ENCODE results near the gene AKNA.

AKNA gene

DNA sequence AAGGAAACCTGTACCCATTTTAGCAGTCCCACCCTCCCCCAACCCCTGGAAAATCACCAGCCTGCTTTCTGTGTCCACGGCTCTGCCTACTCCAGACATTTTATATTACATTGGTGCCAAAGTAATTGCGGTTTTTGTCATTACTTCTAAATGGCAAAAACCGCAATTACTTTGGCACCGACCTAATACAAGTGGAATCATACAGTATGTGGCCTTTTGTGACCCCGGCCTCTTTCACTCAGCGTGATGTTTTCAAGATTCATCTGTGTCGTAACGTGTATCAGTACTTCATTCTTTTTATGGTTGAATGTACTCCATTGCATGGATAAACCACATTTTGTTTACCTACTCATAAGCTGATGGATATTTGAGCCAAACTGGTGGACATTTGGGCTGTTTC lies 74.6 kb downstream of the AKNA start:
- Histone ChIP-seq H3K4me1 (ENCODE audit: control insufficient read depth, insufficient read depth, low read length) (peaks cover 33% of the 10 kb centered on the region), H3K9me3 (ENCODE audit: control insufficient read depth, low read length) (no peaks in the 10 kb centered on the region), H3K36me3 (ENCODE audit: control insufficient read depth, insufficient read depth, low read length, severe bottlenecking) (peaks cover 16% of the 10 kb centered on the region), H3K27me3 (replicated peaks; ENCODE audit: control insufficient read depth, insufficient read depth, low read length) (no peaks in the 10 kb centered on the region), H3K4me3 (ENCODE audit: low read length) (no peak overlapping the region), H3K9ac (ENCODE audit: low read length) (no peak overlapping the region)
- DNase-seq (ENCODE audit: low read depth): no peak

DNA sequence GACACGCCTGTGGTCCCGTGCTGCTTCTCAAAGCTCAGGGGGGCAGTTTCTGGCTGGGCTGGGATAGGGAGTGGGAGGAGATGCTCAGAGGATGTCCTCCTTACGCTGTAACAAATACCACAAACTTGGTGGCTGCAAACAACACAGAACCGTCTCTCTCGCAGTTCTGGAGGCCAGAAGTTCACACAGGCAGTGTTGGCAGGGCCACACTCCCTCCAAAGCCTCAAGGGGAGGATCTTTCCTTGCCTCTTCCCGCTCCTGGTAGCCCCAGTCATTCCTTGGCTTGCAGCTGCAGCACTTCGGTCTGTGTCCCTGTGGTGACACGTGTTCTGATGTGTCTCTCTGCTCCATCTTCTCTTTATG lies 75.3 kb downstream of the AKNA start:
- no peaks in the 10 kb centered on the region for H3K9me3 ChIP-seq (ENCODE audit: control insufficient read depth, low read length)
- no peak overlapping the region for H3K9ac ChIP-seq (ENCODE audit: low read length)
- peaks cover 32% of the 10 kb centered on the region for H3K4me1 ChIP-seq (ENCODE audit: control insufficient read depth, insufficient read depth, low read length)
- DNase-seq (ENCODE audit: low read depth): no peak
- no peak overlapping the region for H3K4me3 ChIP-seq (ENCODE audit: low read length)
- H3K27me3 ChIP-seq (replicated peaks; ENCODE audit: control insufficient read depth, insufficient read depth, low read length): no peaks in the 10 kb centered on the region
- peaks cover 19% of the 10 kb centered on the region for H3K36me3 ChIP-seq (ENCODE audit: control insufficient read depth, insufficient read depth, low read length, severe bottlenecking)

DNA sequence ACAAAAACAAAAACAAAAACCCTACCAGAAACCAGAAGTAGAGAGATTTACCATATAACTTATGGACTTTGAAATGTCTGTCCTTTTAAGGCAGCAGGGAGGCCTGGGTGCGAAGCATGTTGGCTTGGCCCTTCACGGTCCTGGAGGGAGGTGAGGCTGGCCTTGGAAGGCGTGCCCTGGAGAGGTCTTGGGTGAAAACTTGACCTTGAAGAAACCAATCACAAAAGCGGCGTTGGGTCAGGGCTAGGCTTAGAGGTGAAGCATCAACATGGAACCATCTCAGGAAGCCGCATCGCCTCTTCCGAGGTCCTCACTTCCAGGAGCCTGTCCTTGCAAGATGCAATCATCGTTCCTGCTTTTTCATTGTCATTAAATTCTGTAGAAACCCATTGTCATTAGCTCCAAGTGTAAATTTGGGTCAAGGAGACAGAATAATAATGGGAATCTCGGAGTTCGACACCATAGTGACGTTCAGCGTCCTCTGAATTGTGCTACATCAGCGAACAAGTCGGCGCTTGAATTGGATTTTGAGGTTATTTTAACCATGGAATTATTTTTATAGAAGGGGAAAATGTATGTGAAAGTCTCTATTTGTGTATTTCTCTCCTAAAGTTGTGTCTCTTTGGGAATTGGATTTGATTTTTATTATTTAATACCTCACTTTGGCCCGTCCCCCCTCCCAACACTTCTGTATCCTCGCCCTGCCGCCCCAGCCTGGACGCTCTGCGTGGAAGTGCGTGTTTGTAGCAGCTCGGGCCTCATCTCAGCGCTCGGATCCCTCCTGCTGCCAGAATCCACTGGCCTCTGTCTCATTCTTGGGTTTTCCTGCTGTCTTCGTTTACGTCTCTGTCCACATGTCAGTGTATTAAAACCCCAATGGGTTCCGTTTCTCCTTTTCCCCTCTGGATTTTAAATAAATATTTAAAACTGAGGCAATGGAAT lies 75.9 kb downstream of the AKNA start:
- peaks cover 29% of the 10 kb centered on the region for H3K4me1 ChIP-seq (ENCODE audit: control insufficient read depth, insufficient read depth, low read length)
- H3K4me3 ChIP-seq (ENCODE audit: low read length): no peak overlapping the region
- H3K27me3 ChIP-seq (replicated peaks; ENCODE audit: control insufficient read depth, insufficient read depth, low read length): no peaks in the 10 kb centered on the region
- DNase-seq (ENCODE audit: low read depth): no peak
- H3K9me3 ChIP-seq (ENCODE audit: control insufficient read depth, low read length): no peaks in the 10 kb centered on the region
- H3K36me3 ChIP-seq (ENCODE audit: control insufficient read depth, insufficient read depth, low read length, severe bottlenecking): peaks cover 25% of the 10 kb centered on the region
- H3K9ac ChIP-seq (ENCODE audit: low read length): no peak overlapping the region

DNA sequence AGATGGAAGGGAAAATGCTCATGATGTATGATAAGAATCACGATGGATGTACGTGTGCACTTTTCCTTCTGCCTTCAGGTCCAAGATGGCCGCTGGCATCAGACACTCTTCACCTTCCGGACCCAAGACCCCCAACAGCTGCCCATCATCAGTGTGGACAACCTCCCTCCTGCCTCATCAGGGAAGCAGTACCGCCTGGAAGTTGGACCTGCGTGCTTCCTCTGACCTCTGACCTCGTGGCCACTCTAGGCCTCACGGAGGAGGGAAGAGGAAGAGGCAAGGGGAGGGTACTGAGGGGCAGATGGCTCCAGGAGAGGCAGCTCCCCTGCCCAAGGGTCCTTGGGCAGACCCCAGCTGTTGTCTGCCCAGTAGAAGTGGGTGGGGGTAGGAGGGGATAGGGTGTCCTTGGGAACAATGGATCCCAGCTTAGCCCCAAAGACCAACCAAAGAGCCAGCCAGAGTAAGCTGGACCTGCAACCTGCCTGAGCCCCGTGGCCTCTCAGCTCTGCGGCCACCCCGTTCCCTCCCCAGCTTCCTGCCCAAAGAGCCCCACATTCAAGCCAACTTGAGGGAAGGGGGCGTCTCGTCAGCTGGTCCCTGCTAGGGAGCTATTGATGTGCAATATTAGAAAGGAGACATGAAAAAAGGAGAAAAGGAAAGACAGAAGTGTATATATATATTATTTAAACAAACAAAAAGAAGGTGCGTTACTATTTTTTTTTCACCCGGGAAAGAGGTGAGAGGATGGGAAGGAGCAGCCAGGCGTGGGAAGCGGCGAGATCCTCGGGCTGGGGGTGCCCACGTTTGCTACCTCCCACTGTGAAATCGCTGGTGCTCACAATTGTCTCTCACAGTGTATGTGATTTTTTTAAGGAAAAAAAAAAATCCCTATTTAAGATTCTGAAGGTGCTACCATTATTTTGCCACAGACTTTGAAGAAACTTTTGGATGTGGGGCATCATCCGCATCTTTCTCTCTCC lies 77.0 kb downstream of the AKNA start:
- H3K9ac ChIP-seq (ENCODE audit: low read length): no peak overlapping the region
- peaks cover 34% of the 10 kb centered on the region for H3K36me3 ChIP-seq (ENCODE audit: control insufficient read depth, insufficient read depth, low read length, severe bottlenecking)
- H3K27me3 ChIP-seq (replicated peaks; ENCODE audit: control insufficient read depth, insufficient read depth, low read length): no peaks in the 10 kb centered on the region
- DNase-seq (ENCODE audit: low read depth): no peak
- H3K9me3 ChIP-seq (ENCODE audit: control insufficient read depth, low read length): no peaks in the 10 kb centered on the region
- peaks cover 22% of the 10 kb centered on the region for H3K4me1 ChIP-seq (ENCODE audit: control insufficient read depth, insufficient read depth, low read length)
- no peak overlapping the region for H3K4me3 ChIP-seq (ENCODE audit: low read length)

DNA sequence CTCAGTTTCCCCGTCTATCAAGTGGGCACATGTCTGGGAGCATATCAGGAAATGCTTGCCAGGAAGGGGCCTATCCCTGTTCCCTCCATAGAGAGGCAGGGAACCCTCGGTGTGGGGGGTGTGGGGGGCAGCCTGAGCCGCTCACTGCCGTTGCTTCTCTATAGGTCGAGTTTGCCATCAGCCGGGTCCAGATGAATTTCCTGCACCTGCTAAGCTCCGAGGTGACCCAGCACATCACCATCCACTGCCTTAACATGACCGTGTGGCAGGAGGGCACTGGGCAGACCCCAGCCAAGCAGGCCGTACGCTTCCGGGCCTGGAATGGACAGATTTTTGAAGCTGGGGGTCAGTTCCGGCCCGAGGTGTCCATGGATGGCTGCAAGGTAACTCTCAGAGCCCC lies 78.7 kb downstream of the AKNA start:
- H3K4me1 ChIP-seq (ENCODE audit: control insufficient read depth, insufficient read depth, low read length): peaks cover 6% of the 10 kb centered on the region
- no peaks in the 10 kb centered on the region for H3K9me3 ChIP-seq (ENCODE audit: control insufficient read depth, low read length)
- no peak overlapping the region for H3K9ac ChIP-seq (ENCODE audit: low read length)
- peaks cover 41% of the 10 kb centered on the region for H3K36me3 ChIP-seq (ENCODE audit: control insufficient read depth, insufficient read depth, low read length, severe bottlenecking)
- H3K27me3 ChIP-seq (replicated peaks; ENCODE audit: control insufficient read depth, insufficient read depth, low read length): no peaks in the 10 kb centered on the region
- DNase-seq (ENCODE audit: low read depth): no peak
- H3K4me3 ChIP-seq (ENCODE audit: low read length): no peak overlapping the region

DNA sequence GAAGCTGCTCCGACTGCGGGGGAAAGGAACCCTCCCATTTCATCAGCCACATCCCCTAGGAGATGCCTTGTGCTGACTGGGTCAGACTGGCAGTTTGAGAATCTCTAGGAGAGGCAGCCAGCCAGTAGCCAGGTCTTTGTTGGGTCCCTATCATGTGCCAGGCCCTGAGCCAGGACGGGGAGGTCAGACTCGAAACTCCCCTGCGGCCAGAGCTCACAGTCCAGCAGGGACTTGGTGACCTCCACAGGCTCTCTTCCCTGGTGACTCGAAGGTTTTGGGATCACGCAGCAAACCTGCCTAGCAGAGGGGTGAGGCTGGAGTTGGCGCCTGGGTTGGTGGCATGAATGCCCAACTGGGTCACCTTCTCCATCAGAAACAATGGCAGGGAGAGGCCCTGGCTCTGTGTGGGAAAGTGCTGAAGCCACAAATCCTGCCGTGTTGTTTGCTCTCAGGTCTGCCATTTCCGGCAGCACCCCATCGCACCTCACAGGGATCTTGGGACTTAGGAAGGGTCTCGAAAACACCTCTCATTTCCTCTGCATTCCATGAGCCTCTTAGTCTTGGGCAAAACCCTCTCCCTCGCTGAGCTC lies 79.3 kb downstream of the AKNA start:
- peaks cover 46% of the 10 kb centered on the region for H3K36me3 ChIP-seq (ENCODE audit: control insufficient read depth, insufficient read depth, low read length, severe bottlenecking)
- no peak overlapping the region for H3K9ac ChIP-seq (ENCODE audit: low read length)
- no peak for DNase-seq (ENCODE audit: low read depth)
- no peaks in the 10 kb centered on the region for H3K9me3 ChIP-seq (ENCODE audit: control insufficient read depth, low read length)
- no peaks in the 10 kb centered on the region for H3K27me3 ChIP-seq (replicated peaks; ENCODE audit: control insufficient read depth, insufficient read depth, low read length)
- H3K4me3 ChIP-seq (ENCODE audit: low read length): no peak overlapping the region
- peaks cover 6% of the 10 kb centered on the region for H3K4me1 ChIP-seq (ENCODE audit: control insufficient read depth, insufficient read depth, low read length)

DNA sequence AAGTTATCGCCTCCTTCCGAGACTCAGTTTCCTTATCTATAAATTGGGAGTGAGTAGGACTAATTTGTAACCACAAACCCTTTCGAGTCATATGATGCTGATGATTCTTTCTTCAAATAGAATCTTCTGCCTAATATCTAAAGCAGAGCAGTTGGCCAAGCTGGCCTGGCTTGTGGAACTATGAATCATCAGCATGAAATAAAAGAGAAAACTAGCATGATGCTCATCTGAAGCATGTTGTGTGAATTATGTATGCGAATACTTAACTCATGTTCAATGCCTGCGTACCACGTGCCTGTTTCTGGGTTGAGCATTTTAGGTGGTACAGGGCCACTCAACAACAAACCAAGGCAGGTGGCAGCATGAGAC lies 79.9 kb downstream of the AKNA start:
- peaks cover 47% of the 10 kb centered on the region for H3K36me3 ChIP-seq (ENCODE audit: control insufficient read depth, insufficient read depth, low read length, severe bottlenecking)

DNA sequence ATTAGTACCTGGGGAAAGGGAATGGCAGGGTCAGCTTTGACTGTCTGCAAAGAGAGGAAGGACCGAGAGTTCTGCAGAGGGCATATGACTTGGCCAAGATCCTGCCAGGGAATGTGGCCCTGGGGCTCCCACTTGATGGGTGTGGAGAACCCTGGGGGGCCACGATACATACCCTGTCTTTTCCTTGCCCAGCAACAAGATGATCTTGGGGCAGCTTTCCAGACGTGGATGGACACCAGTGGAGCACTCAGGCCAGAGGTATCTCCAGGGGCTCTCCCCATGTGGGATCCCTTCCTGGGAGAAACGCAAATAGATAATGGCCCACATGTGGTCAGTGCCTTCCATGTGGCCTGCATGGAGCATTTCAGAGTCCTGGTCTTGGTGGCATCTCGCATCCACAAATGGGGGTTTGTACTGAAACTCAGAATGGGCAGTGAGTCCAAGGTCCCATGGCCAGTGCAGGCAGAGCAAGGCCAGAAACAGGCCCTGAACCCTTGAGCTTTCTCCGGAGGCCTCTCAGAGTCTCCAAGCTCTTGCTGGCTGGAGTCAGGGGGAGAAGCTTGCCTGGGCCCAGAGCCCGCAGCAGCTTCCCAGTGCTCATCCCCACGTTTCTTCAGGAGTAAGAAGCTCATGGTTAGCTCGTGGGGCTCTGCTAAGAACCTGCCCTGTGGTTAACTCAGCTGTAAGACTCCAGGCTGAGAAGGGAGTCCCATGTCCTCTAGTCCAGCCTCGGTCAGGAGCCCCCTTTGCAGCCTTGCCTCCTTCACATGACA lies 83.2 kb downstream of the AKNA start:
- no peak for DNase-seq (ENCODE audit: low read depth)
- H3K36me3 ChIP-seq (ENCODE audit: control insufficient read depth, insufficient read depth, low read length, severe bottlenecking): peaks cover 63% of the 10 kb centered on the region

More for the DNA sequence above, 79.9 kb downstream of the AKNA start:
- H3K27me3 ChIP-seq (replicated peaks; ENCODE audit: control insufficient read depth, insufficient read depth, low read length): no peaks in the 10 kb centered on the region
- no peaks in the 10 kb centered on the region for H3K9me3 ChIP-seq (ENCODE audit: control insufficient read depth, low read length)
- peaks cover 6% of the 10 kb centered on the region for H3K4me1 ChIP-seq (ENCODE audit: control insufficient read depth, insufficient read depth, low read length)
- H3K4me3 ChIP-seq (ENCODE audit: low read length): no peak overlapping the region
- no peak for DNase-seq (ENCODE audit: low read depth)
- H3K9ac ChIP-seq (ENCODE audit: low read length): no peak overlapping the region

DNA sequence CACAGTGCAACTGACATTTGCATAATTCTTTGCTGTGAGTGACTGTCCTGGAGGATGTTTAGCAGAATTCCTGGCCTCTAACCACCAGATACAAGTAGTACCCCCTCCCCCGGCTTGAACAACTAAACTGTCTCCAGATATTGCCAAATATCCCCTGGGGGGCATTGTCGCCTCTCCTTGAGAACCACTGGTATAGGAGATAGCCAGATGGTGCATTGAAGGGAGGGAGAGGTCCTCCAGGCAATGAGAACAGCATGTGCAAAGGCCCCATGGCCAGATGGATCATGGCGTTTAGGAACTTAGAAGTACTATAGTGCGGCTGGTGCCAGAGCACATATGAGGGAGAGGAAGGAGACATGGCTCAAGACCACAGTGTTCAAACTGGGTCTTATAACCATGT lies 83.8 kb downstream of the AKNA start:
- Histone ChIP-seq H3K9me3 (ENCODE audit: control insufficient read depth, low read length) (no peaks in the 10 kb centered on the region), H3K4me1 (ENCODE audit: control insufficient read depth, insufficient read depth, low read length) (peaks cover 6% of the 10 kb centered on the region), H3K4me3 (ENCODE audit: low read length) (no peak overlapping the region), H3K9ac (ENCODE audit: low read length) (no peak overlapping the region), H3K36me3 (ENCODE audit: control insufficient read depth, insufficient read depth, low read length, severe bottlenecking) (peaks cover 65% of the 10 kb centered on the region), H3K27me3 (replicated peaks; ENCODE audit: control insufficient read depth, insufficient read depth, low read length) (no peaks in the 10 kb centered on the region)
- no peak for DNase-seq (ENCODE audit: low read depth)

More for the DNA sequence above, 83.2 kb downstream of the AKNA start:
- Histone ChIP-seq H3K4me1 (ENCODE audit: control insufficient read depth, insufficient read depth, low read length) (peaks cover 6% of the 10 kb centered on the region), H3K9ac (ENCODE audit: low read length) (no peak overlapping the region), H3K4me3 (ENCODE audit: low read length) (no peak overlapping the region), H3K27me3 (replicated peaks; ENCODE audit: control insufficient read depth, insufficient read depth, low read length) (no peaks in the 10 kb centered on the region), H3K9me3 (ENCODE audit: control insufficient read depth, low read length) (no peaks in the 10 kb centered on the region)

DNA sequence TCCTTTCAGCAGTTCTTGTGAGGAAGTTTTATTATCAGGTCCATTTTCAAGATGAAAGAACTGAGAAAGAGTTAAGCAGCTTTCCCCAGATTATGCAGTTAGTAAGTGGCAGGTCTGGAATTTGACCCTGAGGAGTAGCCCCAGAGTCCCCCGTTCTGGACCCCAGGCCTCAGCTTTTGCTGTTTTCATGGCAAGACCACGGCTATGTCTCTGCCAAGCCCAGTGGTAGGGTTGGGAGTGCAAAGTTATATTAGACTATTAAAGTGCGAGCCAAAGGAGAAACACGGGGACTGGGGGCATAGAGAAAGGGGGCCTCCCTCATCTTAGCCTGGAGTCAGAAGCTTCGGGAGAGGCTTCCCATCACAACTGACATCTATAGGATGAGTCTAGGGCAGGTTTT lies 84.2 kb downstream of the AKNA start:
- peaks cover 65% of the 10 kb centered on the region for H3K36me3 ChIP-seq (ENCODE audit: control insufficient read depth, insufficient read depth, low read length, severe bottlenecking)

More for the DNA sequence above, 84.2 kb downstream of the AKNA start:
- Histone ChIP-seq H3K9me3 (ENCODE audit: control insufficient read depth, low read length) (no peaks in the 10 kb centered on the region), H3K4me1 (ENCODE audit: control insufficient read depth, insufficient read depth, low read length) (peaks cover 6% of the 10 kb centered on the region), H3K4me3 (ENCODE audit: low read length) (no peak overlapping the region), H3K27me3 (replicated peaks; ENCODE audit: control insufficient read depth, insufficient read depth, low read length) (no peaks in the 10 kb centered on the region), H3K9ac (ENCODE audit: low read length) (no peak overlapping the region)
- DNase-seq (ENCODE audit: low read depth): no peak

Data from adipocyte (in vitro differentiated cells).